Stimulated activated CD4-positive, alpha-beta T cell treated with anti-CD3 and anti-CD28 coated beads, Interleukin-1b, Interleukin-23, amount 100 ng/mL, for 1 hour (primary cell): Measurements from ENCODE around the gene KIFC1.

ENCODE experiments used
- DNase-seq, 2 donors: peaks; one replicate each; pipeline ENCODE4 v3.0.0-alpha.2; 2020; ENCODE audit warnings: low read depth in 2 of 2

The KIFC1 gene

GRCh38 chr6:33443025-33443424, 51.4 kb downstream of the KIFC1 start:
- no peak for DNase-seq

GRCh38 chr6:33443619-33444504, 52.2 kb downstream of the KIFC1 start:
- DNase-seq, result no peak

GRCh38 chr6:33445119-33445603, 53.5 kb downstream of the KIFC1 start:
- DNase-seq, result no peak

- no peak for DNase-seq
These were observed 54.7 kb downstream of the KIFC1 start for GRCh38 chr6:33446356-33446755.

GRCh38 chr6:33450434-33450833, 58.8 kb downstream of the KIFC1 start:
- no peak for DNase-seq

GRCh38 chr6:33451606-33452005, 60.0 kb downstream of the KIFC1 start:
- DNase-seq, result no peak

GRCh38 chr6:33452496-33452895, 60.9 kb downstream of the KIFC1 start:
- DNase-seq, result no peak

GRCh38 chr6:33453393-33454008, 61.9 kb downstream of the KIFC1 start:
- DNase-seq, result no peak

GRCh38 chr6:33454009-33454946, 62.7 kb downstream of the KIFC1 start, which contains the start of gene ZBTB9:
ZBTB9 (plus strand) TSS chr6:33454576; CDS start chr6:33455101, 525 bp downstream.
- DNase-seq, result peak; percentile 74 to 83

GRCh38 chr6:33455051-33455450, 63.4 kb downstream of the KIFC1 start:
- no peak for DNase-seq

GRCh38 chr6:33456156-33456555, 64.5 kb downstream of the KIFC1 start:
- no peak for DNase-seq

GRCh38 chr6:33458676-33459075, 67.1 kb downstream of the KIFC1 start:
- no peak for DNase-seq

GRCh38 chr6:33459226-33459625, 67.6 kb downstream of the KIFC1 start:
- DNase-seq, result no peak
